HFFc6 (cell line): ENCODE results near the gene EPHB1. TPM values are rescaled to one million over a fixed set of nuclear protein-coding genes. Genes with fewer than 3 reads are reported as not detected.

Experiments
- DNase-seq: peaks from one replicate; pipeline ENCODE4 v3.0.0-alpha.2; 2018
- H3K27ac Mint-ChIP-seq: 2 replicates; pipeline ENCODE4 v1.8.0; 2020; ENCODE audit warnings: mild to moderate bottlenecking, mixed read lengths
- H3K27me3 Mint-ChIP-seq: 2 replicates; pipeline ENCODE4 v1.8.0; 2021; ENCODE audit warnings: mild to moderate bottlenecking, moderate library complexity, mixed read lengths; ENCODE audit not compliant: insufficient read depth
- H3K36me3 Mint-ChIP-seq: 2 replicates; pipeline ENCODE4 v1.8.0; 2021; ENCODE audit warnings: low read depth, mixed read lengths
- H3K4me1 Mint-ChIP-seq: 2 replicates; pipeline ENCODE4 v1.8.0; 2020; ENCODE audit warnings: low read depth, mixed read lengths
- H3K4me3 Mint-ChIP-seq: 2 replicates; pipeline ENCODE4 v1.8.0; 2020; ENCODE audit warnings: mild to moderate bottlenecking, moderate library complexity, mixed read lengths
- H3K9me3 Mint-ChIP-seq: 2 replicates; pipeline ENCODE4 v1.8.0; 2020; ENCODE audit warnings: mild to moderate bottlenecking, mixed read lengths
- CTCF ChIP-seq: fragments of 200-600 bp; sonication (generic); IDR thresholded peaks from 2 replicates; pipeline ENCODE4 v1.5.0; 2021; ENCODE audit warnings: antibody characterized with exemption, mild to moderate bottlenecking
- total RNA-seq, 6 experiments: library from RNA; stranded (reverse); fragmentation: NEBNext Ultra II Directional; extraction: Animal tissue kit (Norgen Biotek cat#: 25700); gene quantifications; 2 replicates in 1 of 6; 3 replicates in 5 of 6; pipeline ENCODE4 v1.2.3, GENCODE V29; 2021

Gene EPHB1
- total RNA-seq, 6 experiments from 2014 or later: 0.88 to 2.6 (median 1.0) TPM

DNA sequence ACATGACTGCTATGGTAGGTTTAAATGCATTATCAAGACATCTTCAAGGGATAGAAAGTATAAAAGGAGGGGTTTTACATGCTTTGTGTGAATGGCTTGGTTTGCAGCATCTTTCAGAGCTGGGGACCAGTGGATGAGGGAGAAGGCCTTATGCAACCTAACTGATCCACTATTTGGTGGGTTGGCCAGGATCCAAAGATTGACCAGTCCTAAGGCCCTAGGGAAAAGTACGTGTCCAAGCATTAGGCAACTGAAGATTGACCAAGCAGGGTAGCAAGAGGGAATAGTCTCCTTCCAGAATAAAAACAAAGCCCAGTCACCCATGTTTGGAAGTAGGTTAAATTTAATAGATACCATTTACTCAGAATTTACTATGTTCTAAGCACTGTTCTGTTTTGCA lies 509.3 kb downstream of the EPHB1 start:
- Mint-ChIP-seq H3K36me3 (no peaks in the 10 kb centered on the region; the same call in 1 of the 2 replicates), H3K9me3 (peaks cover 45% of the 10 kb centered on the region), H3K27ac (no peak overlapping the region), H3K4me3 (no peak overlapping the region), H3K4me1 (no peaks in the 10 kb centered on the region), H3K27me3 (no peaks in the 10 kb centered on the region; the same call in 1 of the 2 replicates)
- TF ChIP-seq CTCF: no peak
- no peak for DNase-seq

Other genes with a start within 250 kb of the EPHB1 start
- gene KY, start 144.2 kb upstream of the EPHB1 start, total RNA-seq: under 1 TPM in 2 of 6 experiments, not detected in 4; 0.11 to 0.16 TPM